HCT116 (cell line): ENCODE results near the gene SP9. TPM values are rescaled to one million over a fixed set of nuclear protein-coding genes. Genes with fewer than 3 reads are reported as not detected.

Experiments
- ATAC-seq: fragments of 200-7000 bp; cut with Tn5 transposase; 2 replicates; pipeline ENCODE4 v1.9.1; 2020; ENCODE audit warnings: mild to moderate bottlenecking, moderate library complexity
- BruUV-seq: library from RNA; stranded (reverse); fragments of 400-500 nt; replicated peaks from 2 replicates; lab custom pipeline; 2021; lab: Mats Ljungman, UMichigan
- CTCF ChIA-PET: fragments of 300-600 bp; sonication (Branson Sonifier 250); formaldehyde crosslinking; loops from one replicate; lab custom pipeline; 2021; ENCODE audit warnings: antibody characterized with exemption; lab: Charles Lee
- POLR2A ChIA-PET: fragments of 300-600, 350-600 bp; sonication (Branson Sonifier 250); formaldehyde crosslinking; loops from one replicate; lab custom pipeline; 2021; ENCODE audit warnings: antibody characterized with exemption; lab: Charles Lee
- RAD21 ChIA-PET, 2 experiments: fragments of 300-600 bp; sonication (Branson Sonifier 250); formaldehyde crosslinking; loops; one replicate each; lab custom pipeline; 2023; ENCODE audit warnings: low total read pairs in 2 of 2; ENCODE audit not compliant: uncharacterized antibody in 2 of 2, unreplicated experiment in 2 of 2, low non-redundant PET in 1 of 2; lab: Charles Lee
- DNase-seq: peaks from one replicate; pipeline ENCODE4 v3.0.0-alpha.2; 2010; ENCODE audit warnings: low read depth, low spot score
- H2AFZ ChIP-seq: fragments of 200-600 bp; shearing (Covaris generic), sonication (generic); 2 replicates; pipeline ENCODE4 v1.6.1; 2017; ENCODE audit warnings: low read depth, mixed run types, mixed read lengths, antibody characterized with exemption, low read length; ENCODE audit not compliant: poor library complexity, severe bottlenecking
- H3K27ac ChIP-seq: 2 replicates; pipeline ENCODE4 v1.5.1; 2012; ENCODE audit warnings: low read depth, low read length
- H3K27me3 ChIP-seq: fragments of 200-600 bp; sonication (generic); 2 replicates; pipeline ENCODE4 v1.6.1; 2016; ENCODE audit warnings: mixed run types, low read length, mixed read lengths; ENCODE audit not compliant: insufficient read depth
- H3K36me3 ChIP-seq, 2 experiments: fragments of 200-500 bp in 1 of 2; fragments of 200-600 bp in 1 of 2; sonication (Bioruptor generic) in 1 of 2; sonication (generic) in 1 of 2; 2 replicates each; pipeline versions ENCODE4 v1.5.1 to v1.6.1; 2014 to 2016; ENCODE audit warnings: low read length in 2 of 2, inconsistent platforms in 1 of 2, mixed read lengths in 1 of 2, mixed run types in 1 of 2; ENCODE audit not compliant: insufficient read depth in 2 of 2, control insufficient read depth in 1 of 2
- H3K4me1 ChIP-seq, 2 experiments: fragments of 200-600 bp in 1 of 2; sonication (generic) in 1 of 2; 2 replicates each; pipeline versions ENCODE4 v1.5.1 to v1.6.1; 2012 to 2017; ENCODE audit warnings: low read length in 2 of 2, inconsistent platforms in 1 of 2, mild to moderate bottlenecking in 1 of 2, mixed read lengths in 1 of 2, mixed run types in 1 of 2, moderate library complexity in 1 of 2; ENCODE audit not compliant: insufficient read depth in 2 of 2, control insufficient read depth in 1 of 2
- H3K4me2 ChIP-seq: fragments of 200-600 bp; sonication (generic); 2 replicates; pipeline ENCODE4 v1.6.1; 2017; ENCODE audit warnings: mixed run types, low read length, mixed read lengths
- H3K4me3 ChIP-seq, 2 experiments: fragments of 200-600 bp in 1 of 2; sonication (generic) in 1 of 2; replicated peaks in 1 of 2; 2 replicates each; pipeline ENCODE4 v1.5.1; 2011 to 2016; ENCODE audit warnings: low read length in 2 of 2, control low read depth in 1 of 2, low read depth in 1 of 2, mild to moderate bottlenecking in 1 of 2, mixed read lengths in 1 of 2, mixed run types in 1 of 2
- H3K79me2 ChIP-seq: fragments of 200-600 bp; sonication (generic); 2 replicates; pipeline ENCODE4 v1.6.1; 2017; ENCODE audit warnings: mild to moderate bottlenecking, mixed run types, low read length, moderate library complexity, mixed read lengths; ENCODE audit not compliant: insufficient read depth
- H3K9ac ChIP-seq: fragments of 200-600 bp; sonication (generic); 2 replicates; pipeline ENCODE4 v1.6.1; 2016; ENCODE audit warnings: low read length, mixed read lengths
- H3K9me2 ChIP-seq: fragments of 200-600 bp; sonication (generic), shearing (Covaris generic); 2 replicates; pipeline ENCODE4 v1.6.1; 2017; ENCODE audit warnings: mixed run types, mild to moderate bottlenecking, moderate library complexity; ENCODE audit not compliant: insufficient read depth
- H3K9me3 ChIP-seq, 2 experiments: fragments of 200-500 bp in 1 of 2; fragments of 200-600 bp in 1 of 2; sonication (Bioruptor generic) in 1 of 2; sonication (generic) in 1 of 2; 2 replicates each; pipeline ENCODE4 v1.6.1; 2014 to 2017; ENCODE audit warnings: low read length in 2 of 2, mixed read lengths in 2 of 2, inconsistent platforms in 1 of 2, low read depth in 1 of 2, mild to moderate bottlenecking in 1 of 2, mixed run types in 1 of 2, moderate library complexity in 1 of 2; ENCODE audit not compliant: control insufficient read depth in 1 of 2, insufficient read depth in 1 of 2
- H4K20me1 ChIP-seq: fragments of 200-600 bp; sonication (generic), shearing (Covaris generic); 2 replicates; pipeline ENCODE4 v1.6.1; 2017; ENCODE audit warnings: mixed run types, mild to moderate bottlenecking, moderate library complexity; ENCODE audit not compliant: insufficient read depth
- ATF3 ChIP-seq: IDR thresholded peaks from 2 replicates; pipeline ENCODE4 v1.6.1; 2012
- CEBPB ChIP-seq: IDR thresholded peaks from 2 replicates; pipeline ENCODE4 v1.6.1; 2012; ENCODE audit warnings: low read depth
- EGR1 ChIP-seq: IDR thresholded peaks from 2 replicates; pipeline ENCODE4 v1.6.1; 2012; ENCODE audit warnings: low read depth
- ELF1 ChIP-seq: IDR thresholded peaks from 2 replicates; pipeline ENCODE4 v1.6.1; 2012; ENCODE audit warnings: low read depth, borderline replicate concordance
- EZH2 ChIP-seq: fragments of 200-600 bp; sonication (generic); IDR thresholded peaks from 2 replicates; pipeline ENCODE4 v1.6.1; 2017; ENCODE audit warnings: antibody characterized with exemption, mixed run types
- EZH2phosphoT487 ChIP-seq: fragments of 200-600 bp; IDR thresholded peaks from 2 replicates; pipeline ENCODE4 v1.6.1; 2018; ENCODE audit warnings: antibody characterized with exemption, borderline replicate concordance
- FOSL1 ChIP-seq: IDR thresholded peaks from 2 replicates; pipeline ENCODE4 v1.6.1; 2012; ENCODE audit warnings: low read depth
- JUND ChIP-seq: IDR thresholded peaks from 2 replicates; pipeline ENCODE4 v1.6.1; 2012
- POLR2A ChIP-seq: IDR thresholded peaks from 2 replicates; pipeline ENCODE4 v1.7.0; 2011; ENCODE audit warnings: borderline replicate concordance; ENCODE audit not compliant: insufficient read depth, insufficient read length; ENCODE audit errors: extremely low read depth
- POLR2AphosphoS5 ChIP-seq: IDR thresholded peaks from 2 replicates; pipeline ENCODE4 v1.6.1; 2011; ENCODE audit warnings: mild to moderate bottlenecking, low read depth, low read length, moderate library complexity
- REST ChIP-seq: IDR thresholded peaks from 2 replicates; pipeline ENCODE4 v1.6.1; 2012; ENCODE audit warnings: low read depth
- SIN3A ChIP-seq: IDR thresholded peaks from 2 replicates; pipeline ENCODE4 v1.6.1; 2012; ENCODE audit warnings: low read depth
- SP1 ChIP-seq: IDR thresholded peaks from 2 replicates; pipeline ENCODE4 v1.6.1; 2012; ENCODE audit warnings: low read depth
- SRF ChIP-seq: IDR thresholded peaks from 2 replicates; pipeline ENCODE4 v1.6.1; 2012; ENCODE audit warnings: low read depth
- TCF7L2 ChIP-seq: IDR thresholded peaks from 2 replicates; pipeline ENCODE4 v1.7.0; 2011; ENCODE audit warnings: borderline replicate concordance, inconsistent platforms; ENCODE audit not compliant: insufficient read depth, insufficient read length; ENCODE audit errors: extremely low read depth
- ZBTB33 ChIP-seq: IDR thresholded peaks from 2 replicates; pipeline ENCODE4 v1.6.1; 2011; ENCODE audit warnings: mild to moderate bottlenecking, low read length, moderate library complexity; ENCODE audit not compliant: insufficient replicate concordance; ENCODE audit errors: extremely low read depth
- ZFX ChIP-seq: fragments of 450-650 bp; IDR thresholded peaks from 2 replicates; pipeline ENCODE4 v1.6.1; 2017
- ZNF274 ChIP-seq: fragments of 200-500 bp; sonication (Bioruptor generic); IDR thresholded peaks from 2 replicates; pipeline ENCODE4 v1.6.1; 2014; ENCODE audit warnings: mild to moderate bottlenecking, low read depth, low read length, inconsistent platforms
- intact Hi-C: fragments of 100-400 bp; cut with micrococcal nuclease; formaldehyde crosslinking; loops from 2 replicates; pipeline ENCODE4 v1.10.0; 2022
- total RNA-seq: library from RNA; stranded (reverse); gene quantifications from one replicate; pipeline ENCODE4 v1.2.1, GENCODE V29; 2021; ENCODE audit not compliant: unreplicated experiment

SP9 gene
- total RNA-seq, 1 experiment from 2014 or later: 0.69 TPM

- intact Hi-C loops: loop anchor here (5.0 to 10.0 kb wide), 4 partner anchors 92 to 767 kb away; partner anchors contain the start of genes OLA1 and SP3
- BruUV-seq: no TSS peak
- H3K9me3 ChIP-seq: no peaks in the 10 kb centered on the region
- H3K9me2 ChIP-seq: no peaks in the 10 kb centered on the region
- ChIA-PET CTCF (no interaction called here), RAD21 (no interaction called here)
- H3K27ac ChIP-seq: no peak overlapping the region
- H3K79me2 ChIP-seq: no peaks in the 10 kb centered on the region
- no peak overlapping the region for H2AFZ ChIP-seq
- H3K27me3 ChIP-seq: no peaks in the 10 kb centered on the region
- DNase-seq (no peak), ATAC-seq (no peak)
- no peaks in the 10 kb centered on the region for H3K36me3 ChIP-seq
- no peak overlapping the region for H3K4me3 ChIP-seq
- H3K4me1 ChIP-seq: peaks cover 0 to 25% of the 10 kb centered on the region in 2 experiments; a peak in 2 of 4 replicates
- H4K20me1 ChIP-seq: no peaks in the 10 kb centered on the region
- no peak overlapping the region for H3K4me2 ChIP-seq
- H3K9ac ChIP-seq: no peak overlapping the region
- no peak for TF ChIP-seq ELF1
- no peak for TF ChIP-seq EZH2
- TF ChIP-seq FOSL1: no peak
- no peak for TF ChIP-seq SRF
- no peak for TF ChIP-seq TCF7L2
- TF ChIP-seq JUND: no peak
- TF ChIP-seq ZBTB33: no peak
- no peak for TF ChIP-seq CEBPB
- no peak for TF ChIP-seq SIN3A
- TF ChIP-seq EZH2phosphoT487: no peak
- TF ChIP-seq POLR2A: no peak
- no peak for TF ChIP-seq POLR2AphosphoS5
- no peak for TF ChIP-seq ATF3
- TF ChIP-seq EGR1: no peak
- TF ChIP-seq REST: no peak
- no peak for TF ChIP-seq ZFX
- no peak for TF ChIP-seq ZNF274
- TF ChIP-seq SP1: no peak
- TF ChIP-seq, all 23 proteins: peak for 0
- POLR2A ChIA-PET: no interaction called here
Measured at GRCh38 chr2:174339561-174340399, 5.0 kb downstream of the SP9 start.
